ENCODE results near the gene SSX2IP.

DNA sequence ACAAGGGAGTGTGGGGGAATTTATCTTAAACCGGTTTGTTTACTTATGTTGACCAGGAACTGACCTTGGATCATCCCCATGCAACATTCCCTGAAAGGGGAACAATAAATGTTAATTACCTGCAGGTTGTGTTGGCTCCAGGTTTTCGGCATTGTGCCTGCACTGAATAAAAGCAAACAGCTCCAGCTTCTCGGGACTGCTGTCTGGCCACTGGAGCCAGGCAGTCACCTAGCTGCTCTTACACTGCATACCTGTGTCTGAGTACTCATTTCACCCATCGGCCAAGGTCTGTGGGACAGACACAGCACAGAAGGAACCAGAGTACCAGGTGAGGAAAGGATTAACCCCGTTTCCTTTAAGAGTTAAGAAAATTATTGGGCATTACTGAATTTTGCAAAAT, 83.3 kb downstream of the SSX2IP start:
- TF ChIP-seq, protein P1, sequence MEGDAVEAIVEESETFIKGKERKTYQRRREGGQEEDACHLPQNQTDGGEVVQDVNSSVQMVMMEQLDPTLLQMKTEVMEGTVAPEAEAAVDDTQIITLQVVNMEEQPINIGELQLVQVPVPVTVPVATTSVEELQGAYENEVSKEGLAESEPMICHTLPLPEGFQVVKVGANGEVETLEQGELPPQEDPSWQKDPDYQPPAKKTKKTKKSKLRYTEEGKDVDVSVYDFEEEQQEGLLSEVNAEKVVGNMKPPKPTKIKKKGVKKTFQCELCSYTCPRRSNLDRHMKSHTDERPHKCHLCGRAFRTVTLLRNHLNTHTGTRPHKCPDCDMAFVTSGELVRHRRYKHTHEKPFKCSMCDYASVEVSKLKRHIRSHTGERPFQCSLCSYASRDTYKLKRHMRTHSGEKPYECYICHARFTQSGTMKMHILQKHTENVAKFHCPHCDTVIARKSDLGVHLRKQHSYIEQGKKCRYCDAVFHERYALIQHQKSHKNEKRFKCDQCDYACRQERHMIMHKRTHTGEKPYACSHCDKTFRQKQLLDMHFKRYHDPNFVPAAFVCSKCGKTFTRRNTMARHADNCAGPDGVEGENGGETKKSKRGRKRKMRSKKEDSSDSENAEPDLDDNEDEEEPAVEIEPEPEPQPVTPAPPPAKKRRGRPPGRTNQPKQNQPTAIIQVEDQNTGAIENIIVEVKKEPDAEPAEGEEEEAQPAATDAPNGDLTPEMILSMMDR (conservative IDR thresholded peaks at IDR 0.05 in 1 of 2, IDR thresholded peaks at IDR 0.05 in 1 of 2; ENCODE audit: low read depth in 1 of 2, low read length in 2 of 2), result no peak
- TF ChIP-seq EZH2 (IDR thresholded peaks at IDR 0.05; ENCODE audit: low read length, missing control alignments), result no peak

Data from fibroblast of lung (primary cell).